Activated CD4-positive, alpha-beta T cell treated with anti-CD3 and anti-CD28 coated beads for 36 hours (primary cell): ENCODE measurements around the gene SASH3. TPM values are rescaled to one million over a fixed set of nuclear protein-coding genes. Genes with fewer than 3 reads are reported as not detected.
A peak's percentile ranks its signal among the peaks of the same experiment; 100 is the strongest.

Experiments used
- ATAC-seq: fragments of 200-7000 bp; cut with Tn5 transposase; one replicate; pipeline ENCODE4 v1.10.0; 2021; ENCODE audit warnings: mild to moderate bottlenecking, moderate library complexity
- CTCF ChIA-PET: fragments of 350-600 bp; sonication (Branson Sonifier 250); formaldehyde crosslinking; loops from one replicate; lab custom pipeline; 2021; ENCODE audit warnings: antibody characterized with exemption; lab: Charles Lee
- POLR2A ChIA-PET: fragments of 350-600 bp; sonication (Branson Sonifier 250); formaldehyde crosslinking; loops from one replicate; lab custom pipeline; 2021; ENCODE audit warnings: antibody characterized with exemption, inconsistent platforms; lab: Charles Lee
- DNase-seq: peaks from one replicate; pipeline ENCODE4 v3.0.0-alpha.2; 2020
- H3K27ac Mint-ChIP-seq: one replicate; pipeline ENCODE4 v1.8.0; 2021; ENCODE audit warnings: mixed read lengths
- H3K27me3 Mint-ChIP-seq: one replicate; pipeline ENCODE4 v1.8.0; 2021; ENCODE audit warnings: mixed read lengths
- H3K36me3 Mint-ChIP-seq: one replicate; pipeline ENCODE4 v1.8.0; 2021; ENCODE audit warnings: low read depth, mixed read lengths
- H3K4me1 Mint-ChIP-seq: one replicate; pipeline ENCODE4 v1.8.0; 2021; ENCODE audit warnings: mixed read lengths
- H3K4me3 Mint-ChIP-seq: one replicate; pipeline ENCODE4 v1.8.0; 2021; ENCODE audit warnings: mild to moderate bottlenecking, moderate library complexity, mixed read lengths
- H3K9me3 Mint-ChIP-seq: one replicate; pipeline ENCODE4 v1.8.0; 2021; ENCODE audit warnings: low read depth, mixed read lengths
- intact Hi-C, 2 experiments: fragments of 100-400 bp; cut with DNase I in 1 of 2; cut with micrococcal nuclease in 1 of 2; formaldehyde crosslinking; loops; one replicate each; pipeline versions ENCODE4 v1.14.2 to v1.15.1; 2022 to 2024; cut with DNase I, micrococcal nuclease
- total RNA-seq, 2 experiments: library from RNA; stranded (reverse); gene quantifications; one replicate each; pipeline ENCODE4 v1.2.3, GENCODE V29; 2021

Gene SASH3
- total RNA-seq, 2 experiments from 2014 or later = 118 to 126 TPM

GRCh38 chrX:129759576-129760061 is 20.1 kb upstream of the SASH3 start:
- ATAC-seq (peak; percentile 81), DNase-seq (peak; percentile 79)
- Mint-ChIP-seq H3K27me3 (no peaks in the 10 kb centered on the region), H3K27ac (peak overlapping the region; percentile 90), H3K4me1 (peaks cover 55% of the 10 kb centered on the region), H3K36me3 (no peaks in the 10 kb centered on the region), H3K4me3 (peak overlapping the region; percentile 35), H3K9me3 (no peaks in the 10 kb centered on the region)
- ChIA-PET POLR2A (interaction anchor here (1.1 to 2.0 kb wide), 2 partner anchors 10 to 22 kb away, joined by 4 to 5 read pairs; no protein-coding TSS in a partner anchor), CTCF (interaction anchor here (0.6 to 5.5 kb wide), 6 partner anchors 8 to 124 kb away, joined by 3 to 20 read pairs (median 3); no protein-coding TSS in a partner anchor)
- intact Hi-C loops = loop anchor here (1.0 to 5.0 kb wide), 3 partner anchors 10 to 83 kb away; partner anchors contain the start of gene ZDHHC9 (in 1 of the 2)

GRCh38 chrX:129760155-129760554 is 19.6 kb upstream of the SASH3 start:
- ATAC-seq (peak; percentile 14), DNase-seq (no peak)
- Mint-ChIP-seq H3K27ac (peak overlapping the region; percentile 90), H3K4me3 (peak overlapping the region; percentile 35), H3K9me3 (no peaks in the 10 kb centered on the region), H3K27me3 (no peaks in the 10 kb centered on the region), H3K4me1 (peaks cover 51% of the 10 kb centered on the region), H3K36me3 (no peaks in the 10 kb centered on the region)
- CTCF ChIA-PET = interaction anchor here (0.6 to 5.5 kb wide), 6 partner anchors 8 to 124 kb away, joined by 3 to 20 read pairs (median 3); no protein-coding TSS in a partner anchor
- intact Hi-C loops = loop anchor here in 1 of 2 experiments (1.0 kb wide), 1 partner anchor 9 kb away; no protein-coding TSS in a partner anchor
- POLR2A ChIA-PET = interaction anchor here (1.1 to 2.0 kb wide), 2 partner anchors 9 to 21 kb away, joined by 4 to 5 read pairs; no protein-coding TSS in a partner anchor

GRCh38 chrX:129760981-129761380 is 18.8 kb upstream of the SASH3 start:
- DNase-seq (no peak), ATAC-seq (no peak)
- Mint-ChIP-seq H3K36me3 (no peaks in the 10 kb centered on the region), H3K27me3 (no peaks in the 10 kb centered on the region), H3K4me3 (no peak overlapping the region), H3K27ac (no peak overlapping the region), H3K9me3 (no peaks in the 10 kb centered on the region), H3K4me1 (peaks cover 50% of the 10 kb centered on the region)
- CTCF ChIA-PET = interaction anchor here (5.5 kb wide), 1 partner anchor 7 kb away, joined by 20 read pairs; no protein-coding TSS in a partner anchor
- intact Hi-C loops = loop anchor here in 1 of 2 experiments (1.0 kb wide), 1 partner anchor 8 kb away; no protein-coding TSS in a partner anchor
- POLR2A ChIA-PET = no interaction called here

GRCh38 chrX:129761596-129761995 is 18.2 kb upstream of the SASH3 start:
- Mint-ChIP-seq H3K4me1 (peaks cover 46% of the 10 kb centered on the region), H3K27me3 (no peaks in the 10 kb centered on the region), H3K36me3 (no peaks in the 10 kb centered on the region), H3K4me3 (no peak overlapping the region), H3K9me3 (no peaks in the 10 kb centered on the region), H3K27ac (no peak overlapping the region)
- POLR2A ChIA-PET = interaction anchor here (0.6 kb wide), 1 partner anchor 113 kb away, joined by 3 read pairs; no protein-coding TSS in a partner anchor
- intact Hi-C loops = no loop called here
- CTCF ChIA-PET = no interaction called here
- DNase-seq (no peak), ATAC-seq (no peak)

- no peak overlapping the region for H3K4me3 Mint-ChIP-seq
- H3K27ac Mint-ChIP-seq = no peak overlapping the region
- no peak for ATAC-seq
- intact Hi-C loops = no loop called here
- H3K27me3 Mint-ChIP-seq = no peaks in the 10 kb centered on the region
- no peak for DNase-seq
- H3K36me3 Mint-ChIP-seq = no peaks in the 10 kb centered on the region
- peaks cover 43% of the 10 kb centered on the region for H3K4me1 Mint-ChIP-seq
- POLR2A ChIA-PET = no interaction called here
- CTCF ChIA-PET = no interaction called here
- no peaks in the 10 kb centered on the region for H3K9me3 Mint-ChIP-seq
These were observed 17.3 kb upstream of the SASH3 start for GRCh38 chrX:129762448-129762847.

GRCh38 chrX:129763666-129764065 is 16.1 kb upstream of the SASH3 start:
- Mint-ChIP-seq H3K4me1 (peaks cover 42% of the 10 kb centered on the region), H3K36me3 (no peaks in the 10 kb centered on the region), H3K27ac (no peak overlapping the region), H3K4me3 (no peak overlapping the region), H3K27me3 (no peaks in the 10 kb centered on the region), H3K9me3 (no peaks in the 10 kb centered on the region)
- CTCF ChIA-PET = no interaction called here
- intact Hi-C loops = no loop called here
- POLR2A ChIA-PET = no interaction called here
- no peak for ATAC-seq
- DNase-seq = no peak

- no peaks in the 10 kb centered on the region for H3K36me3 Mint-ChIP-seq
- DNase-seq (no peak), ATAC-seq (no peak)
- ChIA-PET CTCF (interaction anchor here (1.3 to 3.0 kb wide), 2 partner anchors 10 to 292 kb away, joined by 3 to 20 read pairs; no protein-coding TSS in a partner anchor), POLR2A (interaction anchor here (0.6 to 1.1 kb wide), 2 partner anchors 9 to 37 kb away, joined by 3 read pairs; no protein-coding TSS in a partner anchor)
- H3K4me3 Mint-ChIP-seq = no peak overlapping the region
- H3K9me3 Mint-ChIP-seq = no peaks in the 10 kb centered on the region
- H3K27me3 Mint-ChIP-seq = no peaks in the 10 kb centered on the region
- intact Hi-C loops = loop anchor here in 1 of 2 experiments (5.0 kb wide), 1 partner anchor 139 kb away; the partner anchor contains the start of gene UTP14A
- peaks cover 51% of the 10 kb centered on the region for H3K4me1 Mint-ChIP-seq
- H3K27ac Mint-ChIP-seq = peak overlapping the region; percentile 77
These were observed 11.6 kb upstream of the SASH3 start for GRCh38 chrX:129768186-129768585.

- Mint-ChIP-seq H3K4me1 (peaks cover 56% of the 10 kb centered on the region), H3K27me3 (no peaks in the 10 kb centered on the region), H3K9me3 (no peaks in the 10 kb centered on the region), H3K4me3 (peak overlapping the region; percentile 52), H3K27ac (peak overlapping the region; percentile 77), H3K36me3 (no peaks in the 10 kb centered on the region)
- ATAC-seq (no peak), DNase-seq (no peak)
- POLR2A ChIA-PET = interaction anchor here (1.1 kb wide), 2 partner anchors 8 to 9 kb away, joined by 3 to 4 read pairs; no protein-coding TSS in a partner anchor
- intact Hi-C loops = loop anchor here (1.0 to 5.0 kb wide), 3 partner anchors 9 to 138 kb away; partner anchors contain the start of gene UTP14A (in 1 of the 2)
- CTCF ChIA-PET = interaction anchor here (3.0 kb wide), 1 partner anchor 10 kb away, joined by 20 read pairs; no protein-coding TSS in a partner anchor
These were observed 10.9 kb upstream of the SASH3 start for GRCh38 chrX:129768586-129769466.

- ChIA-PET POLR2A (interaction anchor here (0.7 to 1.1 kb wide), 2 partner anchors 10 to 12 kb away, joined by 3 to 4 read pairs; no protein-coding TSS in a partner anchor), CTCF (interaction anchor here (3.0 kb wide), 1 partner anchor 11 kb away, joined by 20 read pairs; no protein-coding TSS in a partner anchor)
- no peaks in the 10 kb centered on the region for H3K27me3 Mint-ChIP-seq
- peaks cover 64% of the 10 kb centered on the region for H3K4me1 Mint-ChIP-seq
- peak; percentile 84 for DNase-seq
- H3K27ac Mint-ChIP-seq = peak overlapping the region; percentile 88
- intact Hi-C loops = loop anchor here (1.0 to 10.0 kb wide), 4 partner anchors 9 to 495 kb away; partner anchors contain the start of genes UTP14A (in 1 of the 2) and ZNF280C (in 1 of the 2)
- peak; percentile 73 for ATAC-seq
- no peaks in the 10 kb centered on the region for H3K9me3 Mint-ChIP-seq
- H3K4me3 Mint-ChIP-seq = peak overlapping the region; percentile 52
- no peaks in the 10 kb centered on the region for H3K36me3 Mint-ChIP-seq
These were observed 10.1 kb upstream of the SASH3 start for GRCh38 chrX:129769467-129770154.

- peaks cover 75% of the 10 kb centered on the region for H3K4me1 Mint-ChIP-seq
- POLR2A ChIA-PET = interaction anchor here (3.2 kb wide), 1 partner anchor 10 kb away, joined by 13 read pairs; no protein-coding TSS in a partner anchor
- H3K27me3 Mint-ChIP-seq = no peaks in the 10 kb centered on the region
- intact Hi-C loops = loop anchor here in 1 of 2 experiments (10.0 kb wide), 1 partner anchor 493 kb away; the partner anchor contains the start of gene ZNF280C
- DNase-seq (peak; percentile 56), ATAC-seq (peak; percentile 22)
- no peaks in the 10 kb centered on the region for H3K36me3 Mint-ChIP-seq
- peak overlapping the region; percentile 40 for H3K4me3 Mint-ChIP-seq
- no peaks in the 10 kb centered on the region for H3K9me3 Mint-ChIP-seq
- H3K27ac Mint-ChIP-seq = peak overlapping the region; percentile 91
- CTCF ChIA-PET = interaction anchor here (0.7 to 1.7 kb wide), 6 partner anchors 9 to 45 kb away, joined by 3 to 7 read pairs (median 3); partner anchors contain the start of gene SASH3
These were observed 8.3 kb upstream of the SASH3 start for GRCh38 chrX:129771266-129771995.
